ENCODE data around the gene TNFRSF4.
"Not testable (repeated sequence)": the region's sequence is repeated elsewhere in the genome, so short reads cannot be mapped to it uniquely, and the experiment has no call there.

The TNFRSF4 gene

GRCh38 chr1:1213345-1214265, at the start of gene TNFRSF4:
Gene TNFRSF4, minus strand, starts transcription at chr1:1214153. Its CDS starts 26 bp downstream, at chr1:1214127.
- DNase-seq, result no peak

- no peak for DNase-seq
Measured at GRCh38 chr1:1262758-1263157, 48.8 kb upstream of the TNFRSF4 start.

DNA sequence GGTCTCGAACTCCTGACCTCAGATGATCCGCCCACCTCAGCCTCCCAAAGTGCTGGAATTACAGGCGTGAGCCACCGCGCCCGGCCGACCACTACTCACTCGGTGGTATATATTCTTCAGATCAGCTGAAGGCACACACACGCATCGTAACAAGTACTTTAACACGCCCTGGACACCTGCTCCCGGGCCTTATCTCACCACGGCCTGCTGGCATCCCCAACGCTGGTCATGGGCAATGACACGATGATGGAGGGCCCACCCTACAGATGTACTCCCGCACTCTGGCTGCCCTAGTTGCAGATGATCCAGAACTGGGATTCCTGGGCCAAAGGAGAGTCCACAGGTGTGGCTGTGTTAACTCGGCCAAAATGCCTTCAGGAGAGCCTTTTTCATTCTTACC, 48.1 kb upstream of the TNFRSF4 start:
- DNase-seq, result no peak

GRCh38 chr1:1260843-1261560, 47.0 kb upstream of the TNFRSF4 start:
- DNase-seq, result no peak

DNA sequence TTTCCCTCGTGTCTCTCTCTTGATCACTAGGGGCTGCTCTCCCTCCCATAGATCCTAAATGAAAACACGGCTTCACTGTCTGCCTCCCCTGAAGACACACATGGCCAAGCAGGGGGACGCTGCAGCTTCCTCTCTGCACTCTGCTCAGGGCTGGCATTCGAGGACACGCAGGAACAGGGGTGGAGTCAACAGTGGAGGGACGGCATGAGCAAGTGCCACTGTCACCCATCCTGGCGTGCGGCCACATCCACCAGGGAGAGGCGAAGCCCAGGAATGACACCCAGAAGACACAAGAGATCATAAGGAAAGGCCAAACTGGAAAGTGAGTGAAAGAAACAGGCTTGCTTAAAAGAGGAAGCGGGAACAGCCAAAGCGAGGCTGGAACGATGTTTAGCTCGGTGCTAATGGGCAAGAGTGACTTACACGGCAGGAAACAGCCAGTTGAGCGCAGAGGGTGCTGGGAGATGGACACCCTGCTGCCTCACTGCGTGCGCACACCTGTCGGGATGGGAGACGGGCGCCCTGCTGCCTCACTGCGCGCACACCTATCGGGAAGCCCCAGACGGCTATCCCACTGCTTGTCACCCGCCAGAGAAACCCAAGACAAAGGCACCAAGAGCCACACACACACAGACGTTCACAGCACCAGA, 46.1 kb upstream of the TNFRSF4 start:
- DNase-seq, result no peak

DNA sequence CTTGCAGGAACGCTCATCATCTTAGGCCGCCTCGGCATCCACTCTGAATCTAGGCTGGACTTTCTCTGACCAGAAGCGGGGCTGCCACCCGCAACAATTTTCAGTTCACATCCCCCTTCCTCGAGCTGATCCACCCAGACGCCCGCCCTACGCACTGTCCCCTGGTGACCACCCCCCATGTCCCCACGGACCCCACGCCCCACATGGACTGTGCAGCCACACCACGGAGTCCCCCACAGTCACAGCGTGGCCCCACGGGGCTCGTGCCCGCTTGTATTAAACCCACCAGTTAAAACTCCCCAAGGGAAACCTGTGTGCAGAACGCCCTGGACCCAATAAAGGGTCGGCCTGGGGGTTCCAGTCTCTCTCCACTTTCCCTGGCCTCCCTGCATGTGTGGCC, 45.6 kb upstream of the TNFRSF4 start:
- DNase-seq, result no peak

DNA sequence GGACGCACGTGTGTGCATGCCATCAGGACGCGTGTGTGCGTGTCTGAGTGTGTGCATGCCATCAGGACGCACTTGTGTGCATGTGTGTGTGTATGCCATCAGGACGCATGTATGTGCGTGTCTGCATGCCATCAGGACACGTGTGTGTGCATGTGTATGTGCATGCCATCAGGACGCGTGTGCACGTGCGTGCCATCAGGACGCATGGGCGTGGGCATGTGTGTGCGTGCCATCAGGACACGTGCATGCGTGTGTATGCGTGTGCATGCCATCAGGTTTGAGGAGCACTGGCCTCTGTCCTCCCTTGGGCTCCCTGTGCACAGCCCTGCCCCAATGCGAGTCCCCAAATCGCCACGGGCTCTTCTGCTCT, 45.2 kb upstream of the TNFRSF4 start:
- no peak for DNase-seq

- DNase-seq, result no peak
Measured at GRCh38 chr1:1256956-1257871, 43.3 kb upstream of the TNFRSF4 start.

- DNase-seq, result no peak
Measured at GRCh38 chr1:1255611-1256010, 41.7 kb upstream of the TNFRSF4 start.

- DNase-seq, result no peak
Measured at GRCh38 chr1:1255078-1255477, 41.1 kb upstream of the TNFRSF4 start.

GRCh38 chr1:1254667-1254998, 40.7 kb upstream of the TNFRSF4 start:
- DNase-seq, result no peak

- no peak for DNase-seq
Measured at GRCh38 chr1:1253972-1254666, 40.2 kb upstream of the TNFRSF4 start.

DNA sequence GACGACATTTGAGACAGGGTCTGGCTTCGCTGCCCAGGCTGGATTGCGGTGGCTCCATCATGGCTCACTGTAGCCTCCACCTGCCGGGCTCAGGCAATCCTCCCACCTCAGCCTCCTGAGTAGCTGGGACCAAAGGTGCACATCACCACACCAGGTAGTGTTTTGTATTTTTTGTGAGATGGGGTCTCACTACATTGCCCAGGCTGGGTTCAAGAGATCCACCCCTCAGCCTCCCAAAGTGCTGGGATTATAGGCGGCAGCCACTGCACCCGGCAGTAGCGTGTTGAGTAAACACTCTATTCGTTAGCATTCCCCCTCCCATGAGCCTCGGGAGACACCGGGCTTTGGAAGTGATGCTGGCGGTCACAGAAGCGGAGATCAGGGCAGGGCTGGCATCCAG, 39.4 kb upstream of the TNFRSF4 start:
- no peak for DNase-seq

DNA sequence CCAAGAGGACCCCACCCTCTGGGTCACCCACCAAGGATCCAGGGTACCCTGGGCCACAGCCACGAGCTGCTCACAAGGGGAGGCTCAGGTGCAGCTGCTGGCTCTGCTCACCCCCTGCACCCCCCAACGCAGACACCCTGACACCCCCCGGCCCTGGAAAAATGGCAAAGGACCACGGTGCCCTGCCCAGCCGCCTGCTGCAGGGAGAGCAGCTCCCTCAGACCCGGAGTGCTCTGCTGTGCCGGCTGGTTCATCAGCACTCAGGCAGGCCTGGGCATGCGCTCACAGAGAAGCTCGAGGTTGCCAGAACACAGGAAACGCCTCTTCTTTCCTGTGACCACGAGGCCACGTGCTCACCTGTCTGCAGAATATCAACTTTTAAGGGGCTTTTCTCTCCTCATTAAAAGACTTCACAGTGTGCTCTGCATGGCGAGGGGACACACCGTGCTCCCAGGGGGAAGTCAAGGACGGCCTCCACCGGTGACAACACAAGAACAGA, 36.9 kb upstream of the TNFRSF4 start:
- no peak for DNase-seq

DNA sequence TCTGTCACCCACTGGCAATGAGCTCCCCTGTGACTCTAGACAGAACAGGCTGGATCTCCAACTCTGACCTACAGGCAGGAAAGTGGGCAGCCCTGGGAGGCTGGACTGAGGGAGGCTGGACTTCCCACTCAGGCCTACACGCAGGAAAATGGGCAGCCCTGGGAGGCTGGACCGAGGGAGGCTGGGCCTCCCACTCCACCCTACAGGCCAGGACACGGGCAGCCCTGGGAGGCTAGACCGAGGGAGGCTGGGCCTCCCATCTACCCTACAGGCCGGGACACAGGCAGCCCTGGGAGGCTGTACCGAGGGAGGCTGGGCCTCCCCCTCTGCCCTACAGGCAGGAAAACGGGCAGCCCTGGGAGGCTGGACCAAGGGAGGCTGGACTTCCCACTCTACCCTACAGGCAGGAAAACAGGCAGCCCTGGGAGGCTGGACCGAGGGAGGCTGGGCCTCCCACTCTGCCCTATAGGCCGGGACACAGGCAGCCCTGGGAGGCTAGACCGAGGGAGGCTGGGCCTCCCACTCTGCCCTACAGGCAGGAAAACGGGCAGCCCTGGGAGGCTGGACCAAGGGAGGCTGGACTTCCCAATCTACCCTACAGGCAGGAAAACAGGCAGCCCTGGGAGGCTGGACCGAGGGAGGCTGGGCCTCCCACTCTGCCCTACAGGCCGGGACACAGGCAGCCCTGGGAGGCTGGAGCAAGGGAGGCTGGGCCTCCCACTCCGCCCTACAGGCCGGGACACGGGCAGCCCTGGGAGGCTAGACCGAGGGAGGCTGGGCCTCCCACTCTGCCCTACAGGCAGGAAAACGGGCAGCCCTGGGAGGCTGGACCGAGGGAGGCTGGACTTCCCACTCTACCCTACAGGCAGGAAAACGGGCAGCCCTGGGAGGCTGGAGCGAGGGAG, 34.3 kb upstream of the TNFRSF4 start:
- not testable (repeated sequence) for DNase-seq

DNA sequence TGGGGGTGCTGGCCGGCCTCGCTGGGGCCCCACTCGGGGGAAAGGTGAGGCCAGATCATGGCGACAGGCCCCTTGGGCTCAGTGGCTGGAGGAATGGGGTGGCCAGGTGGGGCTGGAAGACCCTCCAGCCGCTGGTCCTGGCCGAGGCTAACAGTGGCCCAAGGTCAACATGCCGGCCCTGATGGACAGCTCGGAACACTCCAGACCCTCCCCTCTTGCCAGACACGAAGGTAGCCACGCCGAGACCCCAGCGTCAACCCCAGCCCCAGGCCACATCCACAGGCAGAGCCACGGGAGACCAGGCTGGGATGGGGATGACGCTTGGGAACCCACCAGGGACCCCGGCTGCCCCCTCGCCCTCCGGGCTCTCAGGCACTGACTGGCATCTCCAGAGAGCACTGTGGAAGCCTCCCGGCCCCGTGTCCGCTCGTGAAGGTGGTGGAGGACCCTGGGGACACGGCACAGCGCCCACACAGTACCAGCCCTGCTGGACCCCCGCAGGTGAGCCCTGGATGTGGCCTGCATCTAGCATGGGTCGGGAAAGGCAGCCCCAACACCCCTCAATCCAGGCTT, 33.5 kb upstream of the TNFRSF4 start:
- DNase-seq, result no peak

DNA sequence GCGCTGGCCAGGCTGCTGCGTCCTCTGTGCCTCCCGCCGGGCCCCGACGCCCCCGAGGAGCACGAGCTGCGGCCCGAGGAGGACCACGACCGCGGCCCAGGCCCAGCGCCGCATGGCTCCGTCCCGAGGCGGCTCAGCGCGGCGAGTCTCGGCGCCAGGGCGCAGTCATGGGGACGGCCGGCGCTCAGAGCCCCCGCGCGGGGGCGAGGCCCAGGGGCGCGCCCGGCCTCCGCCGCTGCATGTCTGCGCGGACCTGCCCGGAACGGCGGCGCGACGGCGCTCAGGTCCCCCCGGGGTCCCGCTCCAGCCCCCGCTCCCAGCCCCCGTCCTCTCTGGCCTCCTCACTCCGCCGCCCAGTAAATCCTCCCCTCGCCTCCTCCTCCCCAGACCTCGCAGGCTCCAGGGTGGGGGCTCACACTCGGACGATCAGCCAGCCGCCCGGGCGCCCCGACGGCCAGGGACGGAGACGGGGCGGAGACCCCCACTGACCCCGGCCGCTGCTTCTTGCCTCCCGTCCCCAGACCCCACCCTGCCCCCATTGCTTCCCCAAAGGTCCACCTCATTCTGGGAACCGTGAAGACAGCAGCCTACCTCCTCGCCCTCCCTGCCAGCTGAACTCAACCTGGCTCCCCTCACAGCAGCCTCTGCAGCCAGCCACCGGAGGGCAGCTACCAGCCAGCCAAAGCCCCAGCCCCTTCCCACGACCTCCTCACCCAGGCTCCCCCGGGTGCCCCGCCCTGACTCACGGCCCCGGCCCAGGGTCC, 32.8 kb upstream of the TNFRSF4 start, which contains the start of gene C1QTNF12:
Gene C1QTNF12, minus strand, starts transcription at position 146 of the 764 bp plus-strand sequence. Its CDS starts 32 bp downstream, at position 114.
- no peak for DNase-seq

- no peak for DNase-seq
Measured at GRCh38 chr1:1245817-1246576, 32.0 kb upstream of the TNFRSF4 start.
